ENCODE measurements around the gene OR4K13. TPM values are rescaled to one million over a fixed set of nuclear protein-coding genes. Genes with fewer than 3 reads are reported as not detected.

Gene OR4K13
- total RNA-seq, 1 experiment from 2014 or later, result not detected

- ChIA-PET CTCF (no interaction called here), POLR2A (no interaction called here), RAD21 (ENCODE audit: low non-redundant PET in 1 of 2, low total read pairs in 2 of 2, uncharacterized antibody in 2 of 2, unreplicated experiment in 2 of 2) (no interaction called here)
- no TSS peak for BruUV-seq (replicated peaks)
- Histone ChIP-seq H4K20me1 (ENCODE audit: insufficient read depth) (no peaks in the 10 kb centered on the region; the same call in 1 of the 2 replicates), H3K27me3 (ENCODE audit: insufficient read depth, low read length) (no peaks in the 10 kb centered on the region), H3K9me2 (ENCODE audit: insufficient read depth) (no peaks in the 10 kb centered on the region), H3K4me2 (ENCODE audit: low read length) (no peak within 1 kb of the TSS), H3K4me1 (ENCODE audit: control insufficient read depth in 1 of 2, insufficient read depth in 2 of 2, low read length in 2 of 2) (no peaks in the 10 kb centered on the region), H2AFZ (ENCODE audit: low read depth, low read length, poor library complexity, severe bottlenecking) (no peak within 1 kb of the TSS), H3K9ac (ENCODE audit: low read length) (no peak within 1 kb of the TSS), H3K27ac (ENCODE audit: low read depth, low read length) (no peak within 1 kb of the TSS), H3K4me3 (replicated peaks in 1 of 2; ENCODE audit: low read depth in 1 of 2, low read length in 2 of 2) (no peak within 1 kb of the TSS), H3K79me2 (ENCODE audit: insufficient read depth, low read length) (no peaks in the 10 kb centered on the region), H3K9me3 (ENCODE audit: control insufficient read depth in 1 of 2, insufficient read depth in 1 of 2, low read depth in 1 of 2, low read length in 2 of 2) (peaks cover 0 to 11% of the 10 kb centered on the region in 2 experiments; a peak in 2 of 4 replicates), H3K36me3 (ENCODE audit: control insufficient read depth in 1 of 2, insufficient read depth in 2 of 2, low read length in 2 of 2) (no peaks in the 10 kb centered on the region)
- ATAC-seq (no peak), DNase-seq (ENCODE audit: low read depth, low spot score) (no peak)
- intact Hi-C loops (cut with micrococcal nuclease), result no loop called here
- no peak for TF ChIP-seq JUND (IDR thresholded peaks at IDR 0.05)
- TF ChIP-seq SP1 (IDR thresholded peaks at IDR 0.05; ENCODE audit: low read depth), result no peak
- no peak for TF ChIP-seq EGR1 (IDR thresholded peaks at IDR 0.05; ENCODE audit: low read depth)
- TF ChIP-seq REST (IDR thresholded peaks at IDR 0.05; ENCODE audit: low read depth), result no peak
- no peak for TF ChIP-seq POLR2AphosphoS5 (IDR thresholded peaks at IDR 0.05; ENCODE audit: low read depth, low read length)
- no peak for TF ChIP-seq CTCF (IDR thresholded peaks at IDR 0.05 in 2 of 3, conservative IDR thresholded peaks at IDR 0.05 in 1 of 3; ENCODE audit: borderline replicate concordance in 1 of 3, insufficient read depth in 1 of 3, low read depth in 2 of 3, low read length in 2 of 3)
- TF ChIP-seq RAD21 (IDR thresholded peaks at IDR 0.05; ENCODE audit: low read depth), result no peak
- no peak for TF ChIP-seq TCF7L2 (IDR thresholded peaks at IDR 0.05; ENCODE audit: borderline replicate concordance, extremely low read depth, insufficient read depth, insufficient read length)
- no peak for TF ChIP-seq ZFX (IDR thresholded peaks at IDR 0.05)
Observed at GRCh38 chr14:20001863-20002262, 34.0 kb downstream of the OR4K13 start, which contains the start of gene OR4Q2. Gene OR4Q2, plus strand, starts transcription at chr14:20002163.
